Smooth muscle cell (in vitro differentiated cells): ENCODE measurements around the gene TNRC18. TPM values are rescaled to one million over a fixed set of nuclear protein-coding genes. Genes with fewer than 3 reads are reported as not detected.
"Not testable (repeated sequence)": the region's sequence is repeated elsewhere in the genome, so short reads cannot be mapped to it uniquely, and the experiment has no call there.

Source experiments
- DNase-seq: peaks from one replicate; lab custom pipeline; 2025; ENCODE audit not compliant: unreplicated experiment; lab: John Stamatoyannopoulos, UW
- H2AFZ ChIP-seq: fragments of 200-600 bp; sonication (generic); 2 replicates; pipeline ENCODE4 v1.6.0; 2016; ENCODE audit warnings: antibody characterized with exemption, low read depth, mild to moderate bottlenecking
- H3F3A ChIP-seq: fragments of 200-600 bp; sonication (generic); 2 replicates; pipeline ENCODE4 v1.6.0; 2017; ENCODE audit warnings: antibody characterized with exemption, low read depth
- H3K27ac ChIP-seq: fragments of 200-600 bp; sonication (generic); 2 replicates; pipeline ENCODE4 v1.5.1; 2016; ENCODE audit warnings: low read depth, mild to moderate bottlenecking
- H3K27me3 ChIP-seq: fragments of 200-600 bp; sonication (generic); 2 replicates; pipeline ENCODE4 v1.6.1; 2016; ENCODE audit warnings: low read depth, mild to moderate bottlenecking
- H3K36me3 ChIP-seq: fragments of 200-600 bp; sonication (generic); 2 replicates; pipeline ENCODE4 v1.5.1; 2016; ENCODE audit warnings: low read depth
- H3K4me1 ChIP-seq: fragments of 200-600 bp; sonication (generic); 2 replicates; pipeline ENCODE4 v1.5.1; 2016; ENCODE audit warnings: low read depth
- H3K4me2 ChIP-seq: fragments of 200-600 bp; sonication (generic); 2 replicates; pipeline ENCODE4 v1.6.0; 2016; ENCODE audit warnings: mild to moderate bottlenecking
- H3K4me3 ChIP-seq: fragments of 200-600 bp; sonication (generic); 2 replicates; pipeline ENCODE4 v1.5.1; 2016; ENCODE audit warnings: mild to moderate bottlenecking
- H3K79me2 ChIP-seq: fragments of 200-600 bp; sonication (generic); 2 replicates; pipeline ENCODE4 v1.6.0; 2016; ENCODE audit warnings: low read depth, mild to moderate bottlenecking
- H3K9ac ChIP-seq: fragments of 200-600 bp; sonication (generic); 2 replicates; pipeline ENCODE4 v1.6.0; 2016; ENCODE audit warnings: low read depth
- H3K9me3 ChIP-seq: fragments of 200-600 bp; sonication (generic); replicated peaks from 2 replicates; pipeline ENCODE4 v1.5.1; 2016; ENCODE audit warnings: low read depth
- H4K20me1 ChIP-seq: fragments of 200-600 bp; sonication (generic); 2 replicates; pipeline ENCODE4 v1.6.0; 2016; ENCODE audit warnings: low read depth
- CTCF ChIP-seq: fragments of 200-600 bp; sonication (generic); IDR thresholded peaks from 2 replicates; pipeline ENCODE4 v1.5.1; 2017; ENCODE audit warnings: borderline replicate concordance, mild to moderate bottlenecking, antibody characterized with exemption; ENCODE audit not compliant: insufficient read depth, poor library complexity, severe bottlenecking
- WGBS: methylation state at CpG from one replicate; pipeline ENCODE4 v1.1.7; 2016; ENCODE audit warnings: low lambda C conversion rate; 5-methylcytosine and 5-hydroxymethylcytosine counted together
- polyA plus RNA-seq: library from polyadenylated mRNA; unstranded; fragments of >200 nt; fragmentation: Nextera tagmentation; extraction: Ambion mirVana; gene quantifications from 2 replicates; pipeline ENCODE4 v1.2.1, GENCODE V29; 2016
- total RNA-seq: library from RNA; depleted of rRNA; stranded (reverse); fragments of >200 nt; gene quantifications from 2 replicates; pipeline ENCODE4 v1.2.3, GENCODE V29; 2014

TNRC18 gene
- total and polyA plus RNA-seq, 2 experiments from 2014 or later, result 6.4 to 40.3 TPM

DNA sequence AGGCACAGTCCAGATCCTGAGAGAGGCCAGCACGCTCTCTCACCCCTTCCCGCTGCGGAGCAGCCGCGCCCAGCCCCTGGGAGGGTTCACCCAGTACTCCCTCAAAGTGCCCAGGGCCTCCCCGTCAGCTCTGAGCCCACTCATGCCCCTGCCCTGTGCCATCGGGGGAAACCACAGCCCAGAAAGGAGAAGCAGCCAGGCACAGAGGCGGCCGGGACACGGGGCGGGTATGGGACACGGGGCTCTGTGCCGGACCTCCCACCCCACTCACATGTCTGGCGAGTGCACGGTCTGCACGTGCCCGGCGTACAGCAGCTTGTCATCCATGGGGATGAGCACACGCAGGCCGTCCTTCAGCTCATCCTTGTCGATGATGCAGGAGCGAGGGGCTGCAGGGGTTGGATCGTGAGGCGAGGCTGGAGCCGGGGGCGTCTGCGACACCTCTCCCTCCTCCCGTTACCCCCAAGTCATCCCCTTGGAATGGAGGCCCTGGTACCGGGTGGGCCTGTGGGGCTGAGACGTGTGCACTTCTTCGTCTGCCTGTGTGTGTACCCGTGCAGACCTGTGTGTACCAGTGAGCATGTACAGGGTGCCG lies 102.7 kb downstream of the TNRC18 start:
- no peak overlapping the region for H2AFZ ChIP-seq
- WGBS, result 98% methylated on average over 30 of the region's 33 CpGs
- H3K27me3 ChIP-seq, result no peaks in the 10 kb centered on the region
- no peak overlapping the region for H3K4me3 ChIP-seq
- no peaks in the 10 kb centered on the region for H3K4me1 ChIP-seq
- H4K20me1 ChIP-seq, result peaks cover 3% of the 10 kb centered on the region
- H3K36me3 ChIP-seq, result peaks cover 12% of the 10 kb centered on the region
- no peak for TF ChIP-seq CTCF
- DNase-seq, result no peak
- peaks cover 6% of the 10 kb centered on the region for H3K9me3 ChIP-seq
- H3K9ac ChIP-seq, result no peak overlapping the region
- H3F3A ChIP-seq, result no peaks in the 10 kb centered on the region
- no peak overlapping the region for H3K27ac ChIP-seq
- H3K4me2 ChIP-seq, result no peak overlapping the region
- no peaks in the 10 kb centered on the region for H3K79me2 ChIP-seq

GRCh38 chr7:5320391-5320790 lies 103.2 kb downstream of the TNRC18 start:
- H3K9ac ChIP-seq, result no peak overlapping the region
- H3K27me3 ChIP-seq, result no peaks in the 10 kb centered on the region
- H3K4me1 ChIP-seq, result no peaks in the 10 kb centered on the region
- no peak for DNase-seq
- WGBS, result 98% methylated on average over 13 of the region's 13 CpGs
- H3K4me2 ChIP-seq, result no peak overlapping the region
- peaks cover 12% of the 10 kb centered on the region for H3K36me3 ChIP-seq
- H3K4me3 ChIP-seq, result no peak overlapping the region
- no peaks in the 10 kb centered on the region for H3F3A ChIP-seq
- peaks cover 6% of the 10 kb centered on the region for H3K9me3 ChIP-seq
- no peaks in the 10 kb centered on the region for H3K79me2 ChIP-seq
- no peak overlapping the region for H2AFZ ChIP-seq
- no peak for TF ChIP-seq CTCF
- H3K27ac ChIP-seq, result no peak overlapping the region
- no peaks in the 10 kb centered on the region for H4K20me1 ChIP-seq

- H3K36me3 ChIP-seq, result peaks cover 12% of the 10 kb centered on the region
- H3K4me3 ChIP-seq, H3K27me3 ChIP-seq, H4K20me1 ChIP-seq, H3K9me3 ChIP-seq, H3K79me2 ChIP-seq, H3K4me2 ChIP-seq, H3F3A ChIP-seq, H3K4me1 ChIP-seq, DNase-seq, H3K27ac ChIP-seq, H3K9ac ChIP-seq, H2AFZ ChIP-seq: not testable (repeated sequence)
- 96% methylated on average over 5 of the region's 5 CpGs for WGBS
Observed at GRCh38 chr7:5318613-5319012, 105.0 kb downstream of the TNRC18 start.

DNA sequence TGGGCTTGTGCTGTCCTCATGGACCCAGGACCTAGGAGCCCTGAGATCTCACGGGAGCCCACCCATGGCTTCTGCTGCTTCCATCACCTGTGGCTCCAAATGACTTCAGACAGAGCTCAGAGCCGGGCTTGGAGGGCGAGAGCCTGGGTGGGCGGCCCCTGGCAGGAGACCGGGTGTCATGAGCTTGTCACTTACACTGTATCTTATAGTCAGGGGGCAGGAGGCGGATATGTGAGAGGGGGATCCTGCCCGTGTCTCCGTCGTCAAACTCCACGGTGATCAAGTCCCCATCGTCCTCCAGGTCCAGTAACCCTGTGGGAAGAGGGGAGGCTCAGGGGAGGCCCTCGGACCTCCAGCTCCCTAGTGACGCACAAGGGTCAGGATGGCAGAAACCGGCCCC lies 107.9 kb downstream of the TNRC18 start:
- WGBS, result 99% methylated on average over 14 of the region's 14 CpGs
- no peaks in the 10 kb centered on the region for H3K79me2 ChIP-seq
- H3K9ac ChIP-seq, result no peak overlapping the region
- no peak overlapping the region for H3K27ac ChIP-seq
- H3F3A ChIP-seq, result no peaks in the 10 kb centered on the region
- no peak for DNase-seq
- no peak overlapping the region for H2AFZ ChIP-seq
- H3K4me1 ChIP-seq, result no peaks in the 10 kb centered on the region
- no peak for TF ChIP-seq CTCF
- H3K4me3 ChIP-seq, result no peak overlapping the region
- no peaks in the 10 kb centered on the region for H4K20me1 ChIP-seq
- H3K36me3 ChIP-seq, result peaks cover 12% of the 10 kb centered on the region
- H3K27me3 ChIP-seq, result no peaks in the 10 kb centered on the region
- H3K4me2 ChIP-seq, result no peak overlapping the region
- H3K9me3 ChIP-seq, result peaks cover 6% of the 10 kb centered on the region
